GM19035 (cell line): Measurements from ENCODE around the gene C9orf50.
A peak's percentile ranks its signal among the peaks of the same experiment; 100 is the strongest.
"Not testable (repeated sequence)": the region's sequence is repeated elsewhere in the genome, so short reads cannot be mapped to it uniquely, and the experiment has no call there.

Experiments
- ATAC-seq: cut with Tn5 transposase; IDR thresholded peaks from one replicate; pipeline ENCODE4 v1.9.1; 2021; ENCODE audit not compliant: unreplicated experiment

C9orf50 gene

DNA sequence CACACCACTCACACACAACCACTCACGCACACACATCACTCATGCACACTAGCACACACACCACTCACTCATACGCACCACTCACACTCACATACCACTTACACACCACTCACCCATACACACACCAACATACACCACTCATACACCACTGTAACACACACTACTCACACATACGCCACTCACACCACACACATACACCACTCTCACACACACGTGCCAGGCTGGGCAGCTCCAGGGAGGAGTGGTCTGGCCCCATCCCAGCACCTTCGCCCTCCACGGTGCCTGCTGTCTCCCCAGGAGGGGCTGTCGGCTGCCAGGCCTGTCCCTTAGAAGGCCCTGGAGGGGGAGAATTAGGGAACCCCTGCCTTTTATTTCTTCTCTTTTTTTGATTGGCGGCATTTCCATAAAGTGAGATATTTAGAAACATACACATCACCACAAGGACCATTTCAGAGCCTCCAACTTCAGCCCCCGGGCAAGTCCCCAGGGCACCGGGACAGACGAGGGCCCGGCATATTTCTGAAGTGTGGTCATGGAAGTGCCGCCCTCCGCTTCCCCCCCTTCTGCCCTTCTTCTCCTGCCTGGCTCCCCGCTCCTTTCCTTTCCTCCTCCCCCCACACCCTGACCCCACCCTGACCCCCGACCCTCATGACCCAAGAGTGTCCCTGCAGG lies 27.3 kb upstream of the C9orf50 start:
- ATAC-seq = no peak

DNA sequence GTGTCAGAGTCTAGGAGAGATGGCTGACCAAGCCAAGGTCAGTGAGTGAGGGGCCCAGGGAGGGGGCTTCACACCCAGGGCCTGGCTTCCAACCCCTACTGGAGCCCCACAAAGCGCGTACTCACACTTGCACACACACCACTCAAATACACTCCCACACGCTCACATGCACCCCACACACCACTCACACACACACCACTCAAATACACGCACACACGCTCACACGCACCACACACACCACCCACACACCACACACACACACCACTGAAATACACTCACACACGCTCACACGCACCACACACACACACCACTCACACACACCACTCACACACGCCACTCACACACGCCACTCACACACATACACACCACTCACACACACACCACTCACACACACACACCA lies 26.7 kb upstream of the C9orf50 start:
- ATAC-seq = no peak

DNA sequence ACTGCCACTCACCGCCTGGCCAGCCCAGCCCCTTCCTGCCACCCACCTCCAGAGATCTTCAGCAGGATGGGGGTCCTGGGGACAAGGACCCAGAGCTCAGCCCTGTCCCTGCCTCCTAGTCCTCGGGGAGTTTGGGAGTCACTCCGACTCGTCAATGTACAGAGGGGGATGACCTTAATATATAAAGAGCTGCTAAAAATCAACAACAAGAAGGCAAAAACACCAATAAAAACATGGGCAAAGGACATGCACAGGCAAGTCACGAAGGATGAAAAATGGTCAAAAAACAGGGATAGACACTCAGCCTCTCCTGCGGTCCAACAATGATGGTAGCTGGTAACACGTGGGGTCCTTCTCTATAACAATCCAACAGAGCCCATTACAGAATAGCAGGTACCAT lies 25.8 kb upstream of the C9orf50 start:
- ATAC-seq = no peak

DNA sequence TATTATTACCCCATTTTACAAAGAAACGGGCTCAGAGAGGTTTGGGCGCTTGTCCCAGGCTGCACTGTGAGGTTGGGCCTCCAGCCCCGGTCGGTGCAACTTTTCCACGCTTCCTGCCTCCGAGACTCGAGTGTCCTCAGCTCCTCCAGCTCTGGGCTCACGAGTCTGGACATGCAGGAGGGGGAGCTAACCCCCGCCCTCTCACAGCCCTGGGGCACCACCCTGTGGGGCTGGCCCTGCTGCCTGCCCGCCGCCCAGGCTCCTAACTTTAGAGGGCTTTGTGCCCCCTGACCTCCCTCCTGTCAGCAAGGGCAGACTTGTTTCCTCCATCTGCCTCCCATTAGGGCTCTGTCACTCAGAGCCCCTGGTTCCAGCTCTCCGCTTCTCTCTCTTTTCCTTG lies 25.4 kb upstream of the C9orf50 start:
- ATAC-seq = no peak

DNA sequence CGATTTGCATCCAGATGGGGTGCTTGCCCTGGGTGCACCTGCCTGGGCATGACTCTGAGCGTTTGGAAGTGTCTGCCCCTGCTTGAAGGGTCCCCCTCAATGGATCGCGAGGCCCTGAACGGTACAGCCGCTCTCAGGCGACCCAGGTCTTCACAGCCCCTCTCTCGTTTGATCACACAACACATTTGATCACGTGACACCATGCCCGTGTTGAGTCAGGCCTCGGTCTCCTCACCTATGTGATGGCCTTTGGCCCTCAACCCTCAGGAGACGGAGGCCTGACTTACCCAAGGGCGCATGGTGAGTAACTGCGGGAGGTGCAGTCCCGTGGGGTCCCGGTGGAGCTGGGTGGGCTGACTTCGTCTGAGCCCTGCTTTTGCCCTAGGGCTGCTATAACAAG lies 24.0 kb upstream of the C9orf50 start:
- ATAC-seq = no peak

DNA sequence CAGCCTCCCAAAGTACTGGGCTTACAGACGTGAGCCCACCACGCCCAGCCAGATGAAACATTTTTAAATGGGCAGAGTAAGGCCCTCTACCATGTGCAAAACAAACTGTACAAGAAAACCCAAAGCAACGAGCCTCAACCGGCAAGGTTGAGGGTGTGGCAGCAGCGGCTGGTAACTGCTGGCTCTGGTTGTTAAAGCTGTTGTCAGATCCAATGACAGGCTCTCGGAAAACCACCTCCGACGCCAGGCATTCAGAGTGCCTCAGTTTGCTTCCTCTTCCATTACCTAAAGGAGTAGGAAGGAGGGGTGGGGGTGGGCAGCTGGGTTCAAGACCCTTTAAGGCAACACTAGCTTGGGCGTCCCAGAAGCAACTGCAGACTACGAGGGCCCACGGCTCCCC lies 23.5 kb upstream of the C9orf50 start:
- ATAC-seq = no peak

DNA sequence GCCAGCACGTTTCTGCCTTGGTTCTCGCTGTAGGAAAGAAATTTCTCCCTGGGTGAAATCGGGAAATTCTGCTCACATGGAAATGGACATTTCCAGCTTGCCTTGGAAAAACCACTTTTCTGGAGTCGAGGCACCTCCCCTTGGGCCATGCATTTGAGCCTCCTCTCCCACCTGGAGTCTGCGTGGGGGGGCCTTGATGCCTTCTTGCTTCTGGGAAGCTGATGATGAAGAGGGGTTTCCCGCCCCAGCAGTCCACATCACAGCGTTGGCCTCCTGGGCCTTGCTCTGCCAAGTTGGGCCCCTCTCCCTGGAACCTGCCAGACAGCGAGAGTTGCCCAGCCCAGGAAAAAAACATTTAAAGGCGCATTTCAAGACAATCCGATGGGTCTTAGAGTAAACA lies 22.8 kb upstream of the C9orf50 start:
- ATAC-seq = no peak

DNA sequence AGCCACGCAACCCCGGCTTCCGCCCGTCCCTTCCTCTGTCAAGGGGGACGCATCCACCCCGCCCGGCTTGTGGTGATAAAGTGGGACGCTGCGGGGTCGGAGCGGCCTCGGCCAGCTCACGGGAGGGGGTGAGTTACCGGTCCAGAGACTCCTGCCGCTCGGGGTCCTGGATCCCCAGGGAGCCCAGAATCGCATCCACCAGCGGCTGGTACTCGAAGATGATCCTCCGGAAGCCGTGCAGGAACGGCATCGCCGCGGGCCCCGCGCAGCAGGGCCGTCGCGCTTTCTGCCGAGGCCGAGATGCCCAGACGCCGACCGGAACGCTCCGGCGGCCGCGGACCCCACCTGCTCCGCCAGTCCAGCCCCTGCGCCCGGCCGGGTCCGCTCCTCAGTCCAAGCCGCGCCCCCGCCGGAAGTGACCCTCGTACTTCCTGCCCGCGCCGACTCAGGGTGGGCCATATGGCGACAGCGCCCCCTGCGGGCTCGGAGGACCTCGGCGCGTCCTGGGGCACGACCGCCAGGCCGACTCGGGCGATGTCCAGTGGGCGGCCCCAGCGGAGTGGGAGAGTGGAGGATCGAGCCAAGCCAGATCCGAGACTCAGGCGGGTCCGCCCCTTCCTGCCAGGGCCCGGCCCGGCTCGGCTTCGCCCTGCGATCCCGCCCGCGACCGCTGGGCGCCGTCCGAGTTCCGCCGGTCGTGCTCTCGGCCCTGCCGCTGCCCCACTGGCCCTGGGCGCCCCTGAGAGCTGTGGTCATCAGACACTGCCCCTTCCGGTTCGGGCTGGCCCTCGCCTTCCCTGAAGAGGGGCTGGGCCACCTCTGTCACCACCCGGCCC lies 21.1 kb upstream of the C9orf50 start, which contains the start of gene ASB6:
ASB6 (minus strand) TSS at position 402 of the 836 bp plus-strand sequence; CDS start at position 250, 152 bp downstream.
- ATAC-seq = peak; percentile 86

DNA sequence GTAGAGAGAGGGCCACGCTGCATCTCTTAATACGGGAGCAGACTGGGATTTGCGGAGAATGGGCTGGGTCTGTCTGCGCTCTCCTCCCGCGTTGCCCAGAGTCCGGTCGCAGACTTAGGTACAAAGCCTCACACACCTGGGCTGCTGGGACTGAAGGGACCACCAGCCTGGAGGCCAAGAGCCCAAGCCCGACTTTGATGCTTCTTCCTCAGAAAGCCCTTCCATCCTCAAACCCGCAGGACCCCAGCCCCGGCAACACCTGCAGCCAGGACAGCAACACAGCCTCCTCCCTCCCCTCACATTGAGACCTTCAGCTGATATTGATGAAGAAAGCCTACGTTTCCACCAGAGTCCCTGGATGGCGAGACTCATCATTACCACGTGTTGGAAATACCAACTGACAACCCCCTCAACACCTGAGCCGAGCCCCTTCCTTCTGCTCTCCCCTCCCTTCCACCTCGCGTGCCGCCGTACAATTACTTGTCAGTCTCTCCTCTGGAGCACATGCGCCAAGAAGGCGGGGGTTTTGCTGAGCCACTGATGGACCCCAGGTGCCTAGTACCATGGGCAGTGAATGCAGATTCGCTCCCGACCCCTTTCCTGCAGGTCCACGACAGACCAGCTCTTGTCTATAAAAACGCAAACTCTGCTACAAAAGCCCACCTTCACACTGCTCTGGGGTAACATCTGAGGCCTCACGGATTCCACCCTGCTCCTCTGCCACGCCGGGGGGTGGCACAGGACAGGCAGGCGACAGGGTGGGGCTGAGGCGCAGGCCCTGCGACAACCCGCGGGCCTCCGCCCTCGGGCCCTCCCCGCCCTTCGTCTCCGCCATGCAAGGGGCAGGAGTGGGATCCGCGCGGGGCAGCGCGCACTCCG lies 20.2 kb upstream of the C9orf50 start:
- no peak for ATAC-seq

DNA sequence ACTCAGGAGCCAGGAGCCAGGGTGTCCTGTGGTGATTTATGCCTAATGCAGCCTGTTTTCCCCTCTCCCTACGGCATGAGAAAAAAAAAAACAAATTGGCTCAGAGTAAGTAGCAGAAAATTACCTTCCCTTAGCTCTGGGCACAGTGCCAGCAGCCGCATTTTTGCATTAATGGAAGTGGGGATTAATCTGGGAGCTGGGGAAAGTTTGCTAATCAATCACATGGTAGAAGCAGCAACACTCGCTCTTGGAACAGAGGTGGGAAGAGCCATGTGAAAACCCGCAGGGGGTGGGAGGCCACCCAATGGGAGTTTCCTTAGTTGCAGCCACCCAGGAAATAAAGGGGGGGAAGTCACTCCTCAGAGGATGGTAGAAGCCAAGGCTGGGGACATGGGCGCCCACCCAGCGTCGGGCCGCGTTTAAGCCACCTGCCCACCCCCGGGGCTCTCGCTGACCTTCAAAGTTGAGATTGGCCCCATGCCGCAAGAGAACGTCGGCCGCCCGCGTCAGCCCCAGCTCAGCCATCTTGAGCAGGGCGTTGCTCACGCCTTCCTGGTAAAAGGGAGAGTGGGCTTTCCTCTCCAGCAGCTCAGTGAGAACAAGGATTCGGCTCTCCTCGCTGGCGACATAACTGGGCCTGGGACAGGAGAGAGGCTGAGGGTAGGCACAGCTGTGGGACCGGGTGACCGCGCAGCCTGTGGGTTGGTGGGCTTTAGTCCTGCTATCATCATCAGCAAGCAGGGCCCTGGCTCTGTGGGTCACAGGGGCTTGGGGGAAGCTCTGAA lies 19.4 kb upstream of the C9orf50 start:
- no peak for ATAC-seq

DNA sequence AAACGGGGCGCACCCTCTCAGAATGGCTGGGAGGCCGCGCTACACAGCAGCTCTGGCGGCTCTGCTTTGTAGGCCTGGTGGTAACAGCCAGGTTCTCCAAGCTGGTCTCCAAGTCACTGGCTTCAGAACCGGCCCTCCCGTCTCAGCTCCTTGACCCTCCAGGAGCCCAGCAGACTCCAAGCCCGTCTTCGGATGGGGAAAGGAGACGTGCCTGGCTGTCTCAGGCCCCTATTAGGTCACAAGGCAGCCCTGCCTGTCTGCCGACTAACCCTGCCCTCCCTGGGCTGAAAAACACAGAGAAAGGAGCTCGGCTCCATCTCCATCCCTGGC lies 18.8 kb upstream of the C9orf50 start:
- no peak for ATAC-seq

DNA sequence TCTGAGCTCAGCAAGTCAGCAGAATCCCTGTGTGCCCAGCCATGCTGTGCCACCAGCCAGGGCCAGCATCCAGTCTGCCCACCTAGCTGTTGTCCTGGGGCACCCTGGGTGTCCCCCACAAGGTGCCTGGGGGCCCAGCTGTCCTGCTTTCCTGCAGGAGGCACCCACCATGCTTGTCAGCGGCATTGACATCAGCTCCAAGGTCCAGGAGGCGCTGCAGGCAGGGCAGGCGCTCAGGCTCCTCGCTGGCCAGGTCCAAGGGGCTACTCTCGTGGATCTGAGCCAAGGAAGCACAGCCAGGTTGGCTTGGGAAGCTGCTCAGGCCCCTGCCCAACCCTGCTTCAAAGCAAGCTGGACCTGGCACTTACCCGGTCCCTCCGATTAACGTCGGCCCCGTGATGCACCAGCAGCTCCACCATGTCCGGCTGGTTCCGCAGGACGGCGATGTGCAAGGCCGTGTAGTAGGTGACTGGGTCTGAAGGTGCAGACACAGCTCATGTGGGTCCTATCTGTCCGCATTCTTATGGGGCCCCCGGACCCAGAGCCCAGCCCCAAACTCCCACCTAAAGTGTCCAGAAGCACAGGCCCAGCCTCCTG lies 18.2 kb upstream of the C9orf50 start:
- ATAC-seq = no peak

DNA sequence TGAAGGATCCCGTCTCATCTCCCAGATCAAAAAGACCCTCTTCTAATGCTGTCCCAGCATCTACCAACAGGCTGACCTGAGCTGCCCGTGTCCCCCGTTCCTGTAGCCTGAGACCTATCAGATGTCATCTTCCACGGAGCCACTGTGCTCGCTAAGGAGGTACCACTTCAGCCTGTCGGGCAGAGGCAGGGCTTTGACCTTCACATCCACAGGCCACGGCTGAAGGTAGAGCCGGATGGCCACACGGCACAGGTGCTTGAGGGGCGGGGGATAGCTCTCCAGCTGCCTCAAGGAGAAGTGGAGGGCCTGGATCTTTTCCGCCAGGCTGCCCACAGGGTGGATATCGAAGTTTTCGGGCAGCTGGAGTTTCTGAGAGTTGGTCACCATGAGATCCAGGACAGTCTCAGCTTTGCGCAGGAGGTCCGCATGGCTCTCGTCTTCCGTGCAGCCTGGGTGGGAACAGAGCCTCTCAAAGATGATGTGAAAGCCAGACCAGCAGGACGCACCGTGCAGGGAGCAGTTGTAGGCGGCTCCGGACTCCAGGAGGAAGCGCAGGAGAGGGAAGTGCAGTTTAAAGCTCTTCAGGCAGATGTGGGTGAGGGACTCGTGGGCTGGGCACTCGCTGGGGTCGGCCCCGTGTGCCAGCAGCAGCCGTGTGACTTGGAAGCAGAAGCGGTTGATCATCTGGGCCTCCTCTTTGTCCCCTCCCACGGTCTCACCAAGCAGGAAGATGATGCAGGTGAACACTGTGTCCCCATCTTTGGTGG lies 17.0 kb upstream of the C9orf50 start:
- ATAC-seq = no peak

DNA sequence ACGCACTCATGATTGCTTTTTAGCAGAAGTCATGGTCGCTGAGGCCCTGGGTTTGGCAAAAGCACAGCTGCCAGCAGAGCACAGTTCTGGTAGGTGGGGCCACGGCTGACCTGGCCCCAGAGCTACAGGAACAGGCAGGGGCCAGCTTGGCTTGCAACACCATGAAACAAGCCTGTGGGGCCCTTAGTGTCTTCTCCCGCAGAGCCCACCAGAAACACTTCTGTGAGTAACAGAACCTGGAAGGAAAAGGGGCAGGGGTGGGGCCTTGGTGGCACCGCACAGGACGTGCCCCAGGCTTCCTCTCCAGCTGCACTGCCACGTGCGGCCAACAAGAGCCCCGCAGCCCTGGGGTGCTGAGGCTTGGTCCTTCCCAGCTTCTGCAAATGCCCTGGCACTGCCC lies 16.2 kb upstream of the C9orf50 start:
- ATAC-seq = no peak

DNA sequence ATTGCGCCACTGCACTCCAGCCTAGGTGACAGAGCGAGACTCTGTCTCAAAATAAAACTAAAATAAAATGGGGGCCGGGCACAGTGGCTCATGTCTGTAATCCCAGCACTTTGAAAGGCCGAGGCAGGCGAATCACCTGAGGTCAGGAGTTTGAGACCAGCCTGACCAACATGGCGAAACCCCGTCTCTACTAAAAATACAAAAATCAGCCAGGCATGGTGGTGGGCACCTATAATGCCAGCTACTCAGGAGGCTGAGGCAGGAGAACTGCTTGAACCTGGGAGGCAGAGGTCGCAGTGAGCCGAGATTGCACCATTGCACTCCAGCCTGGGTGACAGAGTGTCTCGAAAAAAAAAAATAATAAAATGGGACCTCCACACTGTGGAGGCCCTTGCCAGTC lies 15.4 kb upstream of the C9orf50 start:
- not testable (repeated sequence) for ATAC-seq

DNA sequence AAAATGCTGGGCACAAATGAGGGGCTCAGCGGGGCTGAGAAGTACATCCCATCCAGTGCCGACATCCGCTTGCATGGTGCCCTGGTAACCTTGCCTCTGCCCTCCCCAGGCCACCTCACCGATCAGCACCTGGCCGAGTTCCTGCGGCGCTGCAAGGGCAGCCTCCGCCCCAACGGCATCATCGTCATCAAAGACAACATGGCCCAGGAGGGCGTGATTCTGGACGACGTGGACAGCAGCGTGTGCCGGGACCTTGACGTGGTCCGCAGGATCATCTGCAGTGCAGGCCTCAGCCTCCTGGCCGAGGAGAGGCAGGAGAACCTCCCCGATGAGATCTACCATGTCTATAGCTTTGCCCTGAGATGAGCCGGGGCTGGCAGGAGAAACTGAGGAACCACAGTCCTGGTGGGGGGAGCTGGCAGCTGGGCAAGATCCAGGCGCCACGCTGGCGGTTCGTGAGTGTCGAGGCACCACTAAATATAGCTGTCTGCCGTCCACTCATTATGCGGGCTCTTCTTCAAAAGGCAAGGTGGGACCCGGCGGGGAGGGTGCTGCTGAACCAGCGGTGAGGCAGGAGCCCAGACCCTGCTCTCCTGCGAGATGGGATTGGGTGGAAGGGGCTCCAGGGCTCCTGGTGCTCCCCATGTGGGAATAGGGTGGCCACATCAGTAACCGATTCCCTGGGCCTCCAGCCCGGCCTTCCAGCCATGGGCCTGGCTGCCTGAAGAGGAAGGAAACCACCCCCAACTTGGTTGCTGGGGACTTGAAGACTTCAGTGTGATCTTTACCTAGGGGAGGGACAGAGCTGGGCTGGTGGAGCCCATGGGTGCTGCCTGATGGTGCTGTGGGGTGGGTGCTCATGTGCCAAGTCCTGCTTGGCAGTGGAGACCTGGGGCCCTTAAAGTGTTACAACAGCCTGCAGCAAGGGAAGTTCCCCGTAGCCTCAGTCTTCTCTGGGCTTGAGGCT lies 14.5 kb upstream of the C9orf50 start:
- no peak for ATAC-seq

DNA sequence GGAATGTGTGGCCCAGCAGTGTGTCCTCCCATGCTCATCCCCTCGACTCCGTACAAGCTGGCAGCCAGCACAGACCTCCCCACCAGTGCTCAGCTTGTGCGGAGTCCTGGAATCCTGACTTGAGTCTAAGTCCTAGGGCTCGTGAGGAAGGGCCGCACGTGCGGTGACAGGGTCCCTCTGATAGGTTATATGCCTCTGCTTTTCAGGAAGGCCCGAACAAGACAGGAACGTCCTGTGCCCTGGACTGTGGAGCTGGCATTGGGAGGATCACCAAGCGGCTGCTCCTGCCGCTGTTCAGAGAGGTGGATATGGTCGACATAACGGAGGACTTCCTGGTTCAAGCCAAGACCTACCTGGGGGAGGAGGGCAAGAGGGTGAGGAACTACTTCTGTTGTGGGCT lies 12.9 kb upstream of the C9orf50 start:
- no peak for ATAC-seq

DNA sequence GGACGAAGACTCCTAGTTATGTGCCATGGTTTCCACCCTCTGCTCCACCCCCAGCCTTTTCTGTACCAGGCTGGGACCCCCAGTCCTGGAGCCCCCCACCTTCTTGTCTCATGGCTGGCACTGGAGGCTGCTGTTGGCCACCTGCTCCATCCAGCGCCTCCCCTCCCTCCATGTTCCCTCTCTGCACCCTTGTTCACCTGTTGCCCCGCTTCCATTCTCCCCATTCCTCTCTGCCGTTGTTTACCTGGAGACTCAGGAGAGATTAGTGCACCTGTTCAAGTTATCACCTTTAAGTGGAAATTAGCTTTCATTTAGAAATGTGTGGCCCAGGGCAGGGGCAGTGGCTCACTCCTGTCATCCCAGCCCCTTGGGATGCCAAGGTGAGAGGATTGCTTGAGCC lies 12.3 kb upstream of the C9orf50 start:
- no peak for ATAC-seq

DNA sequence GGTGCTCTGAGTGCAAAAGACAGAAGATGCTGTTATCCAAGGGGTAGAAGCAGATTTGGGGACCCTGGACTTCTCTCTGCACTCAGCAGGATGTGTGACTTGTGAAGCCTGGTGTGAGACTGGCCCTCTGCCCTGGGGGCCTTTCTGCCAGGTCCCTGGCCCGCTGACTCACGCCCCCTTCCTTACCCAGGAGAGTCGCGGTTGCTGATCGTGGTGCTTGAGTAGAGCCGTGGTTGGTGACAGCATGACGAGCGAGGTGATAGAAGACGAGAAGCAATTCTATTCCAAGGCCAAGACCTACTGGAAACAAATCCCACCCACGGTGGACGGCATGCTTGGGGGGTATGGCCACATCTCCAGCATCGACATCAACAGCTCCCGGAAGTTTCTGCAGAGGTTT lies 11.6 kb upstream of the C9orf50 start:
- no peak for ATAC-seq
